ENCODE results near the gene MYO3A. TPM values are rescaled to one million over a fixed set of nuclear protein-coding genes. Genes with fewer than 3 reads are reported as not detected.

MYO3A gene
- total and polyA plus RNA-seq, 2 of the 4 experiments (the other 2 are of a cell fraction), result not detected

- H3K9me3 ChIP-seq (ENCODE audit: control insufficient read depth, insufficient read depth, low read length), result peaks cover 5% of the 10 kb centered on the region; the same call in 1 of the 2 replicates
- BruUV-seq (replicated peaks), result no TSS peak
- dilution Hi-C loops (cut with HindIII; ENCODE audit: low sequenced_read_pairs, unreplicated experiment) (no loop called here), in situ Hi-C loops (cut with MboI; ENCODE audit: low sequenced_read_pairs) (no loop called here), intact Hi-C loops (cut with micrococcal nuclease) (no loop called here)
- no peak overlapping the region for H3K4me2 ChIP-seq (ENCODE audit: low read depth, low read length)
- no peak overlapping the region for H3K56ac ChIP-seq (ENCODE audit: extremely low read depth, insufficient read depth, low read length)
- H4K5ac ChIP-seq (ENCODE audit: low read depth, low read length), result no peak overlapping the region
- CTCF ChIA-PET, result no interaction called here
- ATAC-seq (ENCODE audit: low read depth) (no peak), DNase-seq (no peak)
- H2AK5ac ChIP-seq (ENCODE audit: low read depth, low read length), result no peak overlapping the region
- no peak overlapping the region for H3K23ac ChIP-seq (ENCODE audit: low read depth, low read length)
- H2AFZ ChIP-seq (replicated peaks; ENCODE audit: low read length, poor library complexity), result no peak overlapping the region
- no peaks in the 10 kb centered on the region for H3K36me3 ChIP-seq (ENCODE audit: control insufficient read depth, insufficient read depth, low read length)
- H2BK5ac ChIP-seq (ENCODE audit: low read depth, low read length, poor library complexity, severe bottlenecking), result no peak overlapping the region
- TF ChIP-seq NFE2L2 (IDR thresholded peaks at IDR 0.05; ENCODE audit: low read depth, low read length), result no peak
- TF ChIP-seq RAD21 (IDR thresholded peaks at IDR 0.05; ENCODE audit: low read length), result no peak
- no peak for TF ChIP-seq CHD1 (IDR thresholded peaks at IDR 0.05; ENCODE audit: low read depth, low read length)
- TF ChIP-seq RCOR1 (IDR thresholded peaks at IDR 0.05; ENCODE audit: insufficient replicate concordance, low read length), result no peak
- TF ChIP-seq RFX5 (IDR thresholded peaks at IDR 0.05; ENCODE audit: low read depth, low read length), result no peak
- TF ChIP-seq SMC3 (IDR thresholded peaks at IDR 0.05; ENCODE audit: low read depth, low read length), result no peak
- TF ChIP-seq MXI1 (IDR thresholded peaks at IDR 0.05; ENCODE audit: borderline replicate concordance, low read depth, low read length), result no peak
- TF ChIP-seq BHLHE40 (IDR thresholded peaks at IDR 0.05; ENCODE audit: low read depth, low read length), result no peak
- TF ChIP-seq POLR2A (IDR thresholded peaks at IDR 0.05; ENCODE audit: low read depth, low read length), result no peak
- TF ChIP-seq CTCF (conservative IDR thresholded peaks at IDR 0.05; ENCODE audit: low read depth, low read length), result no peak
- TF ChIP-seq CEBPB (IDR thresholded peaks at IDR 0.05; ENCODE audit: low read depth, low read length), result no peak
- TF ChIP-seq USF2 (IDR thresholded peaks at IDR 0.05; ENCODE audit: low read depth, low read length), result no peak
- no peak for TF ChIP-seq MAZ (IDR thresholded peaks at IDR 0.05; ENCODE audit: borderline replicate concordance, low read depth, low read length)
- H3K4me3 ChIP-seq (ENCODE audit: insufficient read depth, low read depth, low read length), result no peak overlapping the region
- H2AK9ac ChIP-seq (replicated peaks; ENCODE audit: low read depth, low read length, poor library complexity), result no peak overlapping the region
- H3K27ac ChIP-seq (ENCODE audit: insufficient read depth, low read length), result no peak overlapping the region
- WGBS, 2 experiments (ENCODE audit: extremely low coverage in 2 of 2, insufficient read length in 1 of 2), result no CpG with 5 or more reads among the region's 7 CpGs
- H4K8ac ChIP-seq (ENCODE audit: low read depth in 2 of 2, low read length in 2 of 2), result no peak overlapping the region
- H3K9me1 ChIP-seq (ENCODE audit: insufficient read depth, low read length), result no peaks in the 10 kb centered on the region
- H3K18ac ChIP-seq (ENCODE audit: low read depth, low read length), result no peak overlapping the region
- H2BK120ac ChIP-seq (ENCODE audit: low read depth, low read length), result no peak overlapping the region
- no peaks in the 10 kb centered on the region; the same call in 1 of the 2 replicates for H3K27me3 ChIP-seq (ENCODE audit: control insufficient read depth, insufficient read depth, low read length)
- no peaks in the 10 kb centered on the region for H4K20me1 ChIP-seq (ENCODE audit: insufficient read depth, low read length)
- H2BK15ac ChIP-seq (ENCODE audit: low read depth, low read length), result no peak overlapping the region
- H2BK20ac ChIP-seq (ENCODE audit: low read depth, low read length), result no peak overlapping the region
- H4K91ac ChIP-seq (ENCODE audit: insufficient read depth, low read depth, low read length), result no peak overlapping the region
- H3K79me1 ChIP-seq (ENCODE audit: low read depth in 1 of 2, low read length in 2 of 2), result no peaks in the 10 kb centered on the region
- H3K4ac ChIP-seq (ENCODE audit: low read depth, low read length), result no peak overlapping the region
- POLR2A ChIA-PET (ENCODE audit: unreplicated experiment), result no interaction called here
- H3K4me1 ChIP-seq (ENCODE audit: control insufficient read depth, insufficient read depth, low read length), result no peaks in the 10 kb centered on the region
- no peak overlapping the region for H3K9ac ChIP-seq (ENCODE audit: low read depth, low read length)
- H3K14ac ChIP-seq (replicated peaks; ENCODE audit: low read depth, low read length), result no peak overlapping the region
Observed at GRCh38 chr10:26214004-26214403, 280.0 kb downstream of the MYO3A start.
